GM18873 (cell line): ENCODE measurements around the gene CHRNG.

Experiments used
- ATAC-seq: cut with Tn5 transposase; IDR thresholded peaks from one replicate; pipeline ENCODE4 v1.9.1; 2021; ENCODE audit warnings: mild to moderate bottlenecking, moderate library complexity, moderate number of reproducible peaks; ENCODE audit not compliant: unreplicated experiment, low FRiP score

The CHRNG gene

GRCh38 chr2:232504438-232504837 is 35.1 kb upstream of the CHRNG start:
- no peak for ATAC-seq

- no peak for ATAC-seq
Measured at GRCh38 chr2:232505856-232506255, 33.6 kb upstream of the CHRNG start.

- no peak for ATAC-seq
Measured at GRCh38 chr2:232506709-232507108, 32.8 kb upstream of the CHRNG start.

GRCh38 chr2:232508251-232508650 is 31.2 kb upstream of the CHRNG start:
- no peak for ATAC-seq

- no peak for ATAC-seq
Measured at GRCh38 chr2:232511336-232511890, 28.1 kb upstream of the CHRNG start.

- no peak for ATAC-seq
Measured at GRCh38 chr2:232512602-232513001, 26.9 kb upstream of the CHRNG start.

- ATAC-seq = no peak
Measured at GRCh38 chr2:232513353-232513752, 26.1 kb upstream of the CHRNG start.

- no peak for ATAC-seq
Measured at GRCh38 chr2:232515639-232516038, 23.9 kb upstream of the CHRNG start.

- ATAC-seq = no peak
Measured at GRCh38 chr2:232516551-232516950, 22.9 kb upstream of the CHRNG start.

- no peak for ATAC-seq
Measured at GRCh38 chr2:232518844-232519243, 20.6 kb upstream of the CHRNG start.

GRCh38 chr2:232519581-232520438 is 19.7 kb upstream of the CHRNG start, which contains the start of gene PRSS56:
Gene PRSS56, plus strand, starts transcription at chr2:232520388. Its CDS starts 211 bp downstream, at chr2:232520599.
- no peak for ATAC-seq

GRCh38 chr2:232520489-232520888 is 19.0 kb upstream of the CHRNG start:
- no peak for ATAC-seq

- no peak for ATAC-seq
Measured at GRCh38 chr2:232521098-232521497, 18.4 kb upstream of the CHRNG start.

- no peak for ATAC-seq
Measured at GRCh38 chr2:232521959-232522622, 17.4 kb upstream of the CHRNG start.

- ATAC-seq = no peak
Measured at GRCh38 chr2:232522623-232523401, 16.7 kb upstream of the CHRNG start.

GRCh38 chr2:232523402-232523681 is 16.1 kb upstream of the CHRNG start:
- no peak for ATAC-seq

GRCh38 chr2:232523682-232524597 is 15.6 kb upstream of the CHRNG start:
- ATAC-seq = no peak

- ATAC-seq = no peak
Measured at GRCh38 chr2:232524771-232525170, 14.7 kb upstream of the CHRNG start.

GRCh38 chr2:232525199-232525598 is 14.3 kb upstream of the CHRNG start:
- no peak for ATAC-seq

GRCh38 chr2:232525791-232526371 is 13.6 kb upstream of the CHRNG start, which contains the start of gene CHRND:
Gene CHRND, plus strand, starts transcription at chr2:232526160. Its CDS starts 56 bp downstream, at chr2:232526216.
- no peak for ATAC-seq
